Lower leg skin (tissue), 4 donors: ENCODE data around the gene SH2B3. TPM values are rescaled to one million over a fixed set of nuclear protein-coding genes. Genes with fewer than 3 reads are reported as not detected.
"Not testable (repeated sequence)": the region's sequence is repeated elsewhere in the genome, so short reads cannot be mapped to it uniquely, and the experiment has no call there.

Source experiments
- DNase-seq, 2 donors: peaks; one replicate each; pipeline ENCODE4 v3.0.0-alpha.2; 2019; ENCODE audit warnings: low spot score in 2 of 2
- H3K4me3 ChIP-seq: fragments of 200-600 bp; sonication (generic); 2 replicates; pipeline ENCODE4 v1.5.1; 2017; ENCODE audit warnings: mild to moderate bottlenecking, low read depth; ENCODE audit not compliant: poor library complexity, severe bottlenecking
- POLR2A ChIP-seq, 2 donors: fragments of 450-650 bp; IDR thresholded peaks; one replicate each; pipeline ENCODE4 v1.6.1; 2016 to 2017; ENCODE audit warnings: antibody characterized with exemption in 2 of 2, mild to moderate bottlenecking in 1 of 2, moderate library complexity in 1 of 2
- WGBS, 2 donors: methylation state at CpG; one replicate each; pipeline ENCODE4 v1.1.5; 2018; 5-methylcytosine and 5-hydroxymethylcytosine counted together
- intact Hi-C: fragments of 100-400 bp; cut with DNase I; formaldehyde crosslinking; loops from one replicate; pipeline ENCODE4 v1.15.0; 2023; ENCODE audit warnings: low total_unique reads
- total RNA-seq, 4 donors: library from RNA; depleted of rRNA; stranded (reverse); fragments of >200 nt; gene quantifications; one replicate each; pipeline ENCODE4 v1.1.0, GENCODE V29; 2016
- TF ChIP-seq, protein P1 (sequence below), 3 donors: fragments of 450-650 bp; IDR thresholded peaks; one replicate each; pipeline ENCODE4 v1.5.1; 2016; ENCODE audit warnings: antibody characterized with exemption in 3 of 3, mild to moderate bottlenecking in 3 of 3, moderate library complexity in 2 of 3

The SH2B3 gene
- total RNA-seq, 4 donors from 2014 or later, result 6.5 to 16.1 (median 8.2) TPM

DNA sequence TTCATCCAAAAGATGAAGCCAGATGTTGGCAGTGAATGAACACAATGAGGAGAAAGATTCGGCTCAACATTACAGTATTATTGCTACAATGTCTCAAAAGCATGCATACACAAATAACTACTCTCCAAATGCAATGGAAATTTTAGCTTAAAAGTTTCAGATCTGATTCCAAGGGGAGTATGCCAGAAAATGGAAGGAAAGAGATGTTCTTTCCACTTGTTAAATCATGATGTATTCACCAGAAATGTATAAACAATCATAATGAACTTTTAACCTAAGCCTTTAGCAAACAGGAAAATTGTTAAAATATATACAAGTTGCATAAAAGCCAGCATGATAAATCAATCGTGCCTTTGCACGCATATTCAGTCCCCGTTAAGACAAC lies 62.1 kb downstream of the SH2B3 start:
- intact Hi-C loops, result no loop called here
- TF ChIP-seq, protein P1, sequence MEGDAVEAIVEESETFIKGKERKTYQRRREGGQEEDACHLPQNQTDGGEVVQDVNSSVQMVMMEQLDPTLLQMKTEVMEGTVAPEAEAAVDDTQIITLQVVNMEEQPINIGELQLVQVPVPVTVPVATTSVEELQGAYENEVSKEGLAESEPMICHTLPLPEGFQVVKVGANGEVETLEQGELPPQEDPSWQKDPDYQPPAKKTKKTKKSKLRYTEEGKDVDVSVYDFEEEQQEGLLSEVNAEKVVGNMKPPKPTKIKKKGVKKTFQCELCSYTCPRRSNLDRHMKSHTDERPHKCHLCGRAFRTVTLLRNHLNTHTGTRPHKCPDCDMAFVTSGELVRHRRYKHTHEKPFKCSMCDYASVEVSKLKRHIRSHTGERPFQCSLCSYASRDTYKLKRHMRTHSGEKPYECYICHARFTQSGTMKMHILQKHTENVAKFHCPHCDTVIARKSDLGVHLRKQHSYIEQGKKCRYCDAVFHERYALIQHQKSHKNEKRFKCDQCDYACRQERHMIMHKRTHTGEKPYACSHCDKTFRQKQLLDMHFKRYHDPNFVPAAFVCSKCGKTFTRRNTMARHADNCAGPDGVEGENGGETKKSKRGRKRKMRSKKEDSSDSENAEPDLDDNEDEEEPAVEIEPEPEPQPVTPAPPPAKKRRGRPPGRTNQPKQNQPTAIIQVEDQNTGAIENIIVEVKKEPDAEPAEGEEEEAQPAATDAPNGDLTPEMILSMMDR (IDR thresholded peaks at IDR 0.05), result no peak
- TF ChIP-seq POLR2A (IDR thresholded peaks at IDR 0.05), result no peak
- H3K4me3 ChIP-seq, result no peak overlapping the region
- 58 to 62% methylated on average over 4 of the region's 4 CpGs for WGBS, 2 donors
- DNase-seq, result no peak

DNA sequence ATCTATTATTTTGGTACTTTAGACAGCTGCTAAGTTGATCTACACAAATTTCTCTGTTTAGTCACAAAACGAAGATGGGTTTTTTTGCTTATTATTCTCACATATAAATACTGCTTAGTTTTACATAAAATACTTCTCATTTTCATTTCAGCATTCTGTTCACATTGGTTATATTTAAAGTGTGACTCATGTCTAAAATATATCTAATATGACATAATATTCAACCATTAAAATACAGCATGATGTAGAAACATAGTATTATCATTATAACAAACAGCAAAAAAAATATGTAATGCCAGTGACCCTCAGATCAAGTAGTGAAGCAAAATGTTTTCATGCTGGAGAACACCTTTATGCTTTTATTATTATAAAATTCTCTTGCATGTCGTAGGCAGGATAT lies 63.7 kb downstream of the SH2B3 start:
- no peak overlapping the region for H3K4me3 ChIP-seq
- WGBS, 2 donors, result 80 to 89% methylated on average over 2 of the region's 2 CpGs
- TF ChIP-seq, protein P1 (IDR thresholded peaks at IDR 0.05), result no peak
- TF ChIP-seq POLR2A (IDR thresholded peaks at IDR 0.05), result no peak
- intact Hi-C loops, result no loop called here
- DNase-seq, result no peak

DNA sequence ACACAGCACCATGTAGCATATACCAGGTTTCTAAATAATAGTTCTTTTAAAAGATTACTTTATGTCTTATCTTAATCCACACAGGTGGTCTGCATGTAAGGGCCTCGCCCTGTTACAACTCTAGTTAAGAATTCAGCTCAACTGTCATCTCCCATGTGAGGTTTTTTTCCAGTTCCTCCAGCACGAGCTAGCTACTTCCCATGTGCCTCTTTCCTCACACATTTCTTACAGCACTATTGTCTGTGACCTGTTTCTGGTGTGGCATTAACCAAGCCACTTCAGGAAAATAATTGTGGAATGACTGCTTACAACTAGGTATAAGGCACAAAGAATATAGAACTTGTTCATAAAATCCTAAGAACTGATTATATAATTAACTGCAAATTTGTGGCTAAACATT lies 65.5 kb downstream of the SH2B3 start:
- intact Hi-C loops, result loop anchor here (10.0 kb wide), 1 partner anchor 54 kb away; no protein-coding TSS in a partner anchor
- 77 to 79% methylated on average over 2 of the region's 2 CpGs for WGBS, 2 donors
- no peak overlapping the region for H3K4me3 ChIP-seq
- TF ChIP-seq POLR2A (IDR thresholded peaks at IDR 0.05), result no peak
- TF ChIP-seq, protein P1 (IDR thresholded peaks at IDR 0.05), result no peak
- DNase-seq, result no peak

DNA sequence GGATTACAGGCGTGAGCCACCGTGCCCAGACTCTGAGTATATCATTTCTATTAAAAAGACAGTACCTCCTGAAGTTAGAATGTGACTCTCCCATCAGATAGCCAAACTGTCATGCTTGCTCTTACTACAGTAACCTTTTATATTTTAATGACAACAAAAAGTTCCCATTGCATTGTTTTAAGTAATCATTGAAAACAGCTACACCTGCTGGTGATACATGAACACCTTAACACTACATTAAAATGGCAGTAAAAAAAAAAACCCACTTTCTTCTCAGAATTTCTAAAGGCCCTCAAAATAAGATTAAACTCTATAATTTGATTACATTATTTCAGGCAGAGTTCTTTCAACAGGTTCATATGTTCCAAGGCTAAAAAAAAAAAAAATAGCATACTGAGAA lies 76.7 kb downstream of the SH2B3 start:
- DNase-seq, result no peak
- H3K4me3 ChIP-seq, result no peak overlapping the region
- intact Hi-C loops, result no loop called here
- TF ChIP-seq, protein P1 (IDR thresholded peaks at IDR 0.05), result no peak
- TF ChIP-seq POLR2A (IDR thresholded peaks at IDR 0.05), result no peak
- 97 to 98% methylated on average over 2 of the region's 2 CpGs for WGBS, 2 donors

DNA sequence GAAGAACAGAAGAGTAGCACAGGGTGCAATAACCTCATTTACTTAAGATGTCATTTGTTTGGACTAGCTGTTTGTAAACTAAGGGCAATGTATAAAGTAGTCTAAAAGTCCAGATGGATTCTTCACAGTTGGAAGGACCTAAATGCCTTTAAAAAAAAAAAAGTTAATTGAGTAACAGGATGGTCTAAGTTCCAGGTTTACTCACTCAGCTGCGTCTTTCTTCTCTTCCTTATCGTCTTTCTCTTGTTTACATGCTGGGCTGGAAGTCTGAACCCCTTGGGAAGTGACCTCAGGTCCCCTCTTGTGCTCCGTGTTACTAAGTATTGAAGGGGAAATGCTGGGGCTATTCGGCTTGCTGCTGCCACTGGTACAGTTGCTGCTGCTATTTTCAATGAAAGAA lies 82.5 kb downstream of the SH2B3 start:
- no peak for DNase-seq
- WGBS, 2 donors, result 72 to 77% methylated on average over 4 of the region's 4 CpGs
- intact Hi-C loops, result no loop called here
- no peak overlapping the region for H3K4me3 ChIP-seq
- TF ChIP-seq, protein P1 (IDR thresholded peaks at IDR 0.05), result no peak
- no peak for TF ChIP-seq POLR2A (IDR thresholded peaks at IDR 0.05)

DNA sequence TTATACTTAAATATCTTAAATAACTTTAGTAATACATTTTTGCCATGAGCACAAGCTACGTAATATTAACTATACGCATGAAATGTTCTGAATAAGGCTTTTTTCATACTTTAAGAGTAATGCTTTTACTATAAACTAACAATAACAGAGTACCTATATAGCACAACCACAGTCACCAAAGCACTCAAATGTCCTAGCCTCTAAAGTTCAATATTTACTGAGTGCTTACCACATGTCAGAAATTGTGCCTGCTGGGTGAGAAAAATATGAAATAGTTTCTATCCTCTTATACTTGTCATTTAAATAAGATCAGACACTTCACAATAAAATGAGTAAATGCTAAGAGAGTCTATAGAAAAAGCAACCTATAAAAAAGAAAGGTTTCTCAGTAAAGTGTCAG lies 83.1 kb downstream of the SH2B3 start:
- no peak overlapping the region for H3K4me3 ChIP-seq
- TF ChIP-seq, protein P1 (IDR thresholded peaks at IDR 0.05), result no peak
- no peak for TF ChIP-seq POLR2A (IDR thresholded peaks at IDR 0.05)
- no peak for DNase-seq
- intact Hi-C loops, result no loop called here
- 93 to 96% methylated on average over 2 of the region's 2 CpGs for WGBS, 2 donors

DNA sequence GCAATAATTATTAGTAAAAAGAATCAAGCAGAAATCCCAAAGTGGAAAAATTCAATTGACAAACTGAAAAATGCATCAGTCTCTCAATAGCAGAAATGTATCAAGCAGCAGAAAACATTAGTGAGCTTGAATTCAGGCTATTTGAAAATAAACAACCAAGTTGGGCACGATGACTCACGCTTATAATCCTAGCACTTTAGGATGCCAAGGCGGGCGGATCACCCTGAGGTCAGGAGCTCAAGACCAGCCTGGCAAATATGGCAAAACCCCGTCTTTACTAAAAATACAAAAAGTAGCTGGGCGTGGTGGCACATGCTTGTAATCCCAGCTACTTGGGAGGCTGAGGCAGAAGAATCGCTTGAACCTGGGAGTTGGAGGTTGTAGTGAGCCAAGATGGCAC lies 87.3 kb downstream of the SH2B3 start:
- DNase-seq, intact Hi-C loops, H3K4me3 ChIP-seq: not testable (repeated sequence)
- 72 to 73% methylated on average over 7 of the region's 7 CpGs for WGBS, 2 donors
